SK-N-SH (cell line): ENCODE data around the gene MUC5AC. TPM values are rescaled to one million over a fixed set of nuclear protein-coding genes. Genes with fewer than 3 reads are reported as not detected.

Experiments used
- CTCF ChIA-PET: fragments of 300-600, 350-600 bp; formaldehyde crosslinking; extraction: SDS; loops from one replicate; lab custom pipeline; 2021; lab: Yijun Ruan, JAX
- POLR2A ChIA-PET: fragments of 350-600 bp; sonication (Branson Sonifier 250); formaldehyde crosslinking; extraction: SDS; loops from one replicate; lab custom pipeline; 2020; ENCODE audit warnings: antibody characterized with exemption, inconsistent platforms; lab: Yijun Ruan, JAX
- DNase-seq: peaks from one replicate; pipeline ENCODE4 v3.0.0; 2012
- H2AFZ ChIP-seq: fragments of 200-600 bp; sonication (generic); 2 replicates; pipeline ENCODE4 v1.8.1; 2016; ENCODE audit warnings: antibody characterized with exemption, mild to moderate bottlenecking, low read depth
- H3F3A ChIP-seq: fragments of 200-600 bp; sonication (generic); replicated peaks from 2 replicates; pipeline ENCODE3; 2016; ENCODE audit warnings: antibody characterized with exemption, mild to moderate bottlenecking; ENCODE audit not compliant: insufficient read depth
- H3K27ac ChIP-seq, 2 experiments: fragments of 200-500 bp in 1 of 2; fragments of 200-600 bp in 1 of 2; sonication (Bioruptor generic) in 1 of 2; sonication (generic), shearing (Covaris generic) in 1 of 2; 2 replicates each; pipeline versions ENCODE4 v1.5.1 to v1.6.1; 2014 to 2016; ENCODE audit warnings: low read depth in 2 of 2, inconsistent platforms in 1 of 2, low read length in 1 of 2, mild to moderate bottlenecking in 1 of 2, mixed read lengths in 1 of 2
- H3K27me3 ChIP-seq: fragments of 200-600 bp; sonication (generic), shearing (Covaris generic); 2 replicates; pipeline ENCODE4 v1.6.1; 2016; ENCODE audit warnings: mixed run types; ENCODE audit not compliant: insufficient read depth
- H3K36me3 ChIP-seq, 2 experiments: fragments of 200-500 bp in 1 of 2; fragments of 200-600 bp in 1 of 2; sonication (Bioruptor generic) in 1 of 2; sonication (generic) in 1 of 2; replicated peaks in 1 of 2; 2 replicates each; pipeline versions ENCODE3 to v1.5.1; 2014 to 2016; ENCODE audit warnings: low read length in 1 of 2, mild to moderate bottlenecking in 1 of 2; ENCODE audit not compliant: insufficient read depth in 2 of 2, control insufficient read depth in 1 of 2
- H3K4me1 ChIP-seq, 2 experiments: fragments of 200-500 bp in 1 of 2; fragments of 200-600 bp in 1 of 2; sonication (Bioruptor generic) in 1 of 2; sonication (generic), shearing (Covaris generic) in 1 of 2; 2 replicates each; pipeline versions ENCODE4 v1.5.1 to v1.6.1; 2014 to 2016; ENCODE audit warnings: low read depth in 1 of 2, low read length in 1 of 2, mixed run types in 1 of 2; ENCODE audit not compliant: insufficient read depth in 2 of 2, control insufficient read depth in 1 of 2
- H3K4me2 ChIP-seq: fragments of 200-600 bp; sonication (generic), shearing (Covaris generic); 2 replicates; pipeline ENCODE4 v1.6.1; 2017; ENCODE audit warnings: mixed run types
- H3K4me3 ChIP-seq, 2 experiments: fragments of 200-500 bp in 1 of 2; fragments of 200-600 bp in 1 of 2; sonication (Bioruptor generic) in 1 of 2; sonication (generic), shearing (Covaris generic) in 1 of 2; 2 replicates each; pipeline versions ENCODE4 v1.5.1 to v1.8.1; 2014 to 2016; ENCODE audit warnings: low read depth in 2 of 2, inconsistent platforms in 1 of 2, low read length in 1 of 2, mild to moderate bottlenecking in 1 of 2, mixed read lengths in 1 of 2, moderate library complexity in 1 of 2
- H3K79me2 ChIP-seq: fragments of 200-600 bp; sonication (generic); 2 replicates; pipeline ENCODE4 v1.8.1; 2017; ENCODE audit warnings: mild to moderate bottlenecking; ENCODE audit not compliant: insufficient read depth
- H3K9ac ChIP-seq: fragments of 200-600 bp; sonication (generic); 2 replicates; pipeline ENCODE4 v1.6.1; 2017; ENCODE audit warnings: mixed run types
- H3K9me2 ChIP-seq: fragments of 200-600 bp; sonication (generic); 2 replicates; pipeline ENCODE4 v1.6.1; 2017; ENCODE audit warnings: mixed run types
- H3K9me3 ChIP-seq: fragments of 200-600 bp; sonication (generic); 2 replicates; pipeline ENCODE4 v1.6.1; 2017; ENCODE audit warnings: mixed run types, mild to moderate bottlenecking, moderate library complexity
- H4K20me1 ChIP-seq: fragments of 200-600 bp; sonication (generic); 2 replicates; pipeline ENCODE4 v1.6.1; 2017; ENCODE audit warnings: mild to moderate bottlenecking, mixed run types; ENCODE audit not compliant: insufficient read depth
- CHD2 ChIP-seq: fragments of 150-350 bp; IDR thresholded peaks from 2 replicates; pipeline ENCODE4 v1.6.1; 2018; ENCODE audit warnings: low read length; ENCODE audit not compliant: partially characterized antibody
- CTCF ChIP-seq: fragments of 200-600 bp; sonication (generic); IDR thresholded peaks from 2 replicates; pipeline ENCODE4 v1.6.1; 2017; ENCODE audit warnings: antibody characterized with exemption, mild to moderate bottlenecking, moderate library complexity
- ELF1 ChIP-seq: IDR thresholded peaks from 2 replicates; pipeline ENCODE4 v1.4.0; 2012
- FOXJ3 ChIP-seq: sonication (generic); formaldehyde crosslinking; IDR thresholded peaks from 2 replicates; pipeline ENCODE4 v1.5.1; 2020; ENCODE audit warnings: mild to moderate bottlenecking, missing genetic modification reagents
- MEF2A ChIP-seq: IDR thresholded peaks from 2 replicates; pipeline ENCODE4 v1.4.0; 2012; ENCODE audit warnings: low read depth, borderline replicate concordance
- NFIC ChIP-seq: IDR thresholded peaks from 2 replicates; pipeline ENCODE4 v1.4.0; 2012; ENCODE audit warnings: borderline replicate concordance
- PBX3 ChIP-seq: IDR thresholded peaks from 2 replicates; pipeline ENCODE4; 2012
- POLR2AphosphoS5 ChIP-seq: IDR thresholded peaks from 2 replicates; pipeline ENCODE4 v1.6.1; 2012; ENCODE audit warnings: low read depth, low read length
- RAD21 ChIP-seq: IDR thresholded peaks from 2 replicates; pipeline ENCODE4 v1.6.1; 2012; ENCODE audit warnings: mild to moderate bottlenecking, low read length
- SMC3 ChIP-seq: IDR thresholded peaks from 2 replicates; pipeline ENCODE4 v1.6.1; 2012; ENCODE audit warnings: low read depth, low read length, improper control_type of control experiment
- TEAD4 ChIP-seq: IDR thresholded peaks from 2 replicates; pipeline ENCODE4 v1.4.0; 2012; ENCODE audit warnings: mild to moderate bottlenecking, borderline replicate concordance; ENCODE audit not compliant: insufficient read depth
- WGBS: methylation state at CpG from one replicate; pipeline ENCODE4 v1.1.6; 2017; ENCODE audit warnings: low lambda C conversion rate; 5-methylcytosine and 5-hydroxymethylcytosine counted together
- polyA plus RNA-seq, 3 experiments: library from polyadenylated mRNA; depleted of rRNA; stranded (reverse); fragments of >200 nt; gene quantifications; 2 replicates each; pipeline ENCODE4 v1.2.3, GENCODE V29; 2012

Gene MUC5AC
- polyA plus RNA-seq, 1 of the 3 experiments (the other 2 are of a cell fraction) = not detected

- peak; percentile 96 for DNase-seq
Observed at GRCh38 chr11:1202776-1203504, 45.2 kb downstream of the MUC5AC start.

More at GRCh38 chr11:1202776-1203504, 45.2 kb downstream of the MUC5AC start:
- no peaks in the 10 kb centered on the region for H3K36me3 ChIP-seq
- ChIA-PET POLR2A (no interaction called here), CTCF (interaction anchor here (0.6 to 5.9 kb wide), 28 partner anchors 11 to 400 kb away, joined by 3 to 38 read pairs (median 3); partner anchors contain the start of gene MUC5B)
- peaks cover 5% of the 10 kb centered on the region; the same call in 1 of the 2 replicates for H3K27me3 ChIP-seq
- no peak overlapping the region for H3K27ac ChIP-seq
- no peaks in the 10 kb centered on the region for H4K20me1 ChIP-seq
- 30% methylated on average over 2 of the region's 32 CpGs for WGBS
- TF ChIP-seq PBX3 (no peak), CHD2 (no peak), MEF2A (no peak), SMC3 (peak; percentile 61), FOXJ3 (CRISPR knock-in tag) (no peak), CTCF (peak; percentile 60), ELF1 (no peak), TEAD4 (no peak), POLR2AphosphoS5 (no peak), RAD21 (peak; percentile 75), NFIC (no peak)
- no peak overlapping the region; a peak in 1 of 4 replicates for H3K4me3 ChIP-seq
- H3K79me2 ChIP-seq = no peaks in the 10 kb centered on the region
- H2AFZ ChIP-seq = no peak overlapping the region
- H3K9me2 ChIP-seq = no peaks in the 10 kb centered on the region
- H3K4me1 ChIP-seq = peaks cover 0 to 10% of the 10 kb centered on the region in 2 experiments; a peak in 1 of 4 replicates
- H3K9me3 ChIP-seq = no peaks in the 10 kb centered on the region
- H3K9ac ChIP-seq = no peak overlapping the region
- H3F3A ChIP-seq = no peaks in the 10 kb centered on the region
- no peak overlapping the region for H3K4me2 ChIP-seq
